ENCODE measurements around the gene FAAH.

DNA sequence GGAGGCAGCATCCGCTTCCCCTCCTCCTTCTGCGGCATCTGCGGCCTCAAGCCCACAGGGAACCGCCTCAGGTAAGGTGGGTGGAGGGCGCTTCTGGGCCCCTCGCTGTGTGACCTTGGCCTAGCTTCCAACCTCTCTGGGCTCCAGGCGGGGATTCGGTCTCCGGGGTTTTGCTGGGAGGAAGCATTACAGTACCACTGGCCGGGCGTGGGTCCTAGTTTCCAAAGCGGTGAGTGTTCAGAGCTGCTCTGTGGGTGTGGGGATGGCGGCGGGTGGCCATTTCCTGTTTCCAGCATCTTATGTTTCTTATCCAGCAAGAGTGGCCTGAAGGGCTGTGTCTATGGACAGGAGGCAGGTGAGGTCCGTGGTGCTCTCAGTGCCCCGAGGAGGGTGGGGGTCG, 11.6 kb downstream of the FAAH start:
- TF ChIP-seq POLR2A (IDR thresholded peaks at IDR 0.05) = no peak
- TF ChIP-seq, protein P1, sequence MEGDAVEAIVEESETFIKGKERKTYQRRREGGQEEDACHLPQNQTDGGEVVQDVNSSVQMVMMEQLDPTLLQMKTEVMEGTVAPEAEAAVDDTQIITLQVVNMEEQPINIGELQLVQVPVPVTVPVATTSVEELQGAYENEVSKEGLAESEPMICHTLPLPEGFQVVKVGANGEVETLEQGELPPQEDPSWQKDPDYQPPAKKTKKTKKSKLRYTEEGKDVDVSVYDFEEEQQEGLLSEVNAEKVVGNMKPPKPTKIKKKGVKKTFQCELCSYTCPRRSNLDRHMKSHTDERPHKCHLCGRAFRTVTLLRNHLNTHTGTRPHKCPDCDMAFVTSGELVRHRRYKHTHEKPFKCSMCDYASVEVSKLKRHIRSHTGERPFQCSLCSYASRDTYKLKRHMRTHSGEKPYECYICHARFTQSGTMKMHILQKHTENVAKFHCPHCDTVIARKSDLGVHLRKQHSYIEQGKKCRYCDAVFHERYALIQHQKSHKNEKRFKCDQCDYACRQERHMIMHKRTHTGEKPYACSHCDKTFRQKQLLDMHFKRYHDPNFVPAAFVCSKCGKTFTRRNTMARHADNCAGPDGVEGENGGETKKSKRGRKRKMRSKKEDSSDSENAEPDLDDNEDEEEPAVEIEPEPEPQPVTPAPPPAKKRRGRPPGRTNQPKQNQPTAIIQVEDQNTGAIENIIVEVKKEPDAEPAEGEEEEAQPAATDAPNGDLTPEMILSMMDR (IDR thresholded peaks at IDR 0.05) = no peak
